HFF-Myc (cell line): ENCODE data around the gene DHTKD1.

Source experiments
- DNase-seq: peaks from one replicate; pipeline ENCODE4 v3.0.0-alpha.2; 2011; ENCODE audit warnings: low read depth; ENCODE audit errors: extremely low read depth
- H3K4me3 ChIP-seq: replicated peaks from 2 replicates; pipeline ENCODE4 v1.5.1; 2011; ENCODE audit warnings: low read depth, mild to moderate bottlenecking, control low read depth, low read length
- CTCF ChIP-seq: IDR thresholded peaks from 2 replicates; pipeline ENCODE4 v1.5.1; 2012; ENCODE audit warnings: mild to moderate bottlenecking, low read depth, low read length, control low read depth; ENCODE audit errors: missing control alignments

Gene DHTKD1

GRCh38 chr10:12135631-12136030 lies 66.9 kb downstream of the DHTKD1 start:
- no peak for TF ChIP-seq CTCF
- H3K4me3 ChIP-seq = no peak overlapping the region
- DNase-seq = no peak

- no peak overlapping the region for H3K4me3 ChIP-seq
- no peak for TF ChIP-seq CTCF
- DNase-seq = no peak
These were observed 71.3 kb downstream of the DHTKD1 start for GRCh38 chr10:12140038-12140437.

GRCh38 chr10:12144538-12144937 lies 75.8 kb downstream of the DHTKD1 start:
- DNase-seq = no peak

GRCh38 chr10:12150163-12150562 lies 81.4 kb downstream of the DHTKD1 start:
- no peak overlapping the region for H3K4me3 ChIP-seq
- TF ChIP-seq CTCF = no peak
- DNase-seq = no peak

More at GRCh38 chr10:12144538-12144937, 75.8 kb downstream of the DHTKD1 start:
- H3K4me3 ChIP-seq = no peak overlapping the region
- TF ChIP-seq CTCF = no peak

- no peak overlapping the region for H3K4me3 ChIP-seq
- DNase-seq = no peak
- TF ChIP-seq CTCF = no peak
These were observed 85.8 kb downstream of the DHTKD1 start for GRCh38 chr10:12154516-12154915.

GRCh38 chr10:12156367-12157123 lies 87.8 kb downstream of the DHTKD1 start:
- no peak for DNase-seq
- H3K4me3 ChIP-seq = no peak overlapping the region
- TF ChIP-seq CTCF = no peak

GRCh38 chr10:12158111-12158510 lies 89.4 kb downstream of the DHTKD1 start:
- no peak overlapping the region for H3K4me3 ChIP-seq
- TF ChIP-seq CTCF = no peak
- no peak for DNase-seq
